HPDE6-E6E7 (cell line): ENCODE measurements around the gene SKIC8.
A peak's percentile ranks its signal among the peaks of the same experiment; 100 is the strongest.

Experiments used
- DNase-seq: peaks from one replicate; pipeline ENCODE4 v3.0.0; 2011; ENCODE audit warnings: missing footprints; ENCODE audit errors: extremely low spot score

Gene SKIC8

GRCh38 chr15:78321786-78322185, 22.4 kb upstream of the SKIC8 start:
- DNase-seq: no peak

GRCh38 chr15:78321041-78321570, 21.7 kb upstream of the SKIC8 start:
- no peak for DNase-seq

GRCh38 chr15:78320183-78320582, 20.8 kb upstream of the SKIC8 start:
- DNase-seq: no peak

GRCh38 chr15:78319588-78319987, 20.2 kb upstream of the SKIC8 start:
- DNase-seq: no peak

GRCh38 chr15:78317145-78317836, 17.9 kb upstream of the SKIC8 start:
- DNase-seq: peak; percentile 26

GRCh38 chr15:78316283-78317083, 17.1 kb upstream of the SKIC8 start:
- no peak for DNase-seq

GRCh38 chr15:78315686-78316282, 16.4 kb upstream of the SKIC8 start:
- DNase-seq: no peak

- no peak for DNase-seq
These were observed 14.8 kb upstream of the SKIC8 start for GRCh38 chr15:78314181-78314581.

GRCh38 chr15:78313383-78313782, 14.0 kb upstream of the SKIC8 start:
- no peak for DNase-seq

GRCh38 chr15:78312957-78313356, 13.5 kb upstream of the SKIC8 start:
- no peak for DNase-seq

- no peak for DNase-seq
These were observed 13.1 kb upstream of the SKIC8 start for GRCh38 chr15:78312536-78312935.

- DNase-seq: no peak
These were observed 11.9 kb upstream of the SKIC8 start for GRCh38 chr15:78311292-78311691.

- DNase-seq: peak; percentile 63
These were observed 9.1 kb upstream of the SKIC8 start for GRCh38 chr15:78308422-78309032.

GRCh38 chr15:78307976-78308375, 8.6 kb upstream of the SKIC8 start:
- no peak for DNase-seq

GRCh38 chr15:78306176-78306774, 6.9 kb upstream of the SKIC8 start:
- no peak for DNase-seq

- DNase-seq: no peak
These were observed 5.0 kb upstream of the SKIC8 start for GRCh38 chr15:78304216-78305066.

- no peak for DNase-seq
These were observed 3.3 kb upstream of the SKIC8 start for GRCh38 chr15:78302579-78303312.

- no peak for DNase-seq
These were observed 2.4 kb upstream of the SKIC8 start for GRCh38 chr15:78301828-78302227.

- no peak for DNase-seq
These were observed 1.9 kb upstream of the SKIC8 start for GRCh38 chr15:78301326-78301725.

GRCh38 chr15:78292219-78292618, 7.2 kb downstream of the SKIC8 start:
- no peak for DNase-seq
